ENCODE measurements around the gene APOH.
A peak's percentile ranks its signal among the peaks of the same experiment; 100 is the strongest.
"Not testable (repeated sequence)": the region's sequence is repeated elsewhere in the genome, so short reads cannot be mapped to it uniquely, and the experiment has no call there.

Gene APOH, protein sequence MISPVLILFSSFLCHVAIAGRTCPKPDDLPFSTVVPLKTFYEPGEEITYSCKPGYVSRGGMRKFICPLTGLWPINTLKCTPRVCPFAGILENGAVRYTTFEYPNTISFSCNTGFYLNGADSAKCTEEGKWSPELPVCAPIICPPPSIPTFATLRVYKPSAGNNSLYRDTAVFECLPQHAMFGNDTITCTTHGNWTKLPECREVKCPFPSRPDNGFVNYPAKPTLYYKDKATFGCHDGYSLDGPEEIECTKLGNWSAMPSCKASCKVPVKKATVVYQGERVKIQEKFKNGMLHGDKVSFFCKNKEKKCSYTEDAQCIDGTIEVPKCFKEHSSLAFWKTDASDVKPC

DNA sequence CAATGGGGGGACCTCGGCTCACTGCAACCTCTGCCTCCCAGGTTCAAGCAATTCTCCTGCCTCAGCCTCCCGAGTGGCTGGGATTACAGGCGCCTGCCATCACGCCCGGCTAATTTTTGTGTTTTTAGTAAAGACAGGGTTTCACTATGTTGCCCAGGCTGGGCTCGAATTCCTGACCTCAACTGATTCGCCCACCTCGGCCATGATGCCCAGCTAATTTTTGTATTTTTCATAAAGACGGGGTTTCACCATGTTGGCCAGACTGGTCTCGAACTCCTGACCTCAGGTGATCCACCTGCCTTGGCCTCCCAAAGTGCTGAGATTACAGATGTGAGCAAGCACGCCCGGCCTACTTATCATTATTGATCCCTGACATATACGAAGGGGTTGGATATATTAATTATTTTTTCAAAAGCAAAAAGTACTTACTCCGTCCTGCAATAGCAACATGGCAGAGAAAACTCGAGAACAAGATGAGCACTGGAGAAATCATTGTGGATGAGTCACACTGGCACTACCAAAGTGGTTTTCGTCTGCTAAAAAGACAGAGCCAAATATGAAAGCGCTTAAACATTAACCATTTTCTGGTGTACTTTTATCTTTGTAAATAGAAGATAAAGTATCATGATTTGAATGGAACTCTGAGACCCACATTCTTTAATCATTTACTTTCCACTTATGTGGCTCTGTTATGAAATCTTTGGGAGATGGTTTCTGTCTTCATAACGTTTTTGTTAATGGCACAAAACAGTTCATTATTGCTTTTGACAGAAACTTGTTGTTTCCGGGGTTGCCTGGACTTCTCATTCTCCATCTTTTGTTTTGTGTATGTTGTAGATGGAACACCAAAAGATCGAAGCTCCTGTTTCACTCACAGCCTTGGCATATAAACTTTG lies at the start of gene APOH:
TSS of gene APOH (minus strand) at position 529 of the 896 bp plus-strand sequence. CDS start at position 493, 36 bp downstream.
- DNase-seq = no peak

DNA sequence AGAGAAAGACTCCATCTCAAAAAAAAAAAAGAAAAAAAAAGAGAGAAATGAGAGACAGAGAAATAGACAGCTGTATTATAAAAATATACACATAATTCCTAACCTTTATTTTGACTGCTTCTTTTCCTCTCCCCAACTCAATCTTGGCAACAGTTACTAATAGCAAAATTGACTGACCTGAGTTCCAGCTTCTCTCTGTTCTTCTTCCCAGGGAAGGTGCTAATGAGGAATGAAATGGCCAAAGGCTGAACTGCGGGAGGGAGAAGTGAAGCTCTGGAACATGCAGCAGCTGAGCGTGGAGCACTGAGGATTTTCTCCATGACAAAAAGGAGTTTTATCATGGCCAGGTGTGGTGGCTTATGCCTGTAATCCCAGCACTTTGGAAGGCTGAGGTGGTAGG lies 48.0 kb upstream of the APOH start:
- DNase-seq = no peak

DNA sequence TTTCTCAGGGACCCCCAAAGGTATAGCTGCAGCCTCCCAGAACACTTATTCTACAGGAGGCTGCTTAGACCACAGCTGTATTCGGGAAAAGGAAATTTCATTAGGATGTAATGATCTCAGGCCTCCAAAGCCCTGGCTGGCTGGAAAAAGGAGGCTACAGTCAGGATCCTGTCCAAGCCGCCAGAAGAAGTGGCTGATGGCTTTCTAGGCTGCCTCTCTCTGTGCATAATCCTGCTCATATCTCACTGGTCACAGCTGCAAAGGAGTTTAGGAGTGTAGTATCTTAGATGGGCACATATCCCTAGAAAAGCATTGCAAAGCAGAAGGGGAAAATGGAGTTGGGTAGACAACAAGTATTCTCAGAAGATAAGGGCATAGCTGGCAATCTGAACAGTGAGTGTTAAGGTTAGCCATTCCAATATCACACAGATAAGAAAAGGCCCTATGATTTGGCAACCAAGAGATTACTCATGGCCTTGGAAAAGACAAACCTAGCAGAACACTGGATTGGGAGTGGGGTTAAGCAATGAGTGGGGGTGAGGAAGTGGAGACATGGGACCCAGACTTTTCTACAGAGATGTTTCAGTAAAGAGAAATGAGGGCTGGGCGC lies 47.2 kb upstream of the APOH start:
- no peak for DNase-seq

DNA sequence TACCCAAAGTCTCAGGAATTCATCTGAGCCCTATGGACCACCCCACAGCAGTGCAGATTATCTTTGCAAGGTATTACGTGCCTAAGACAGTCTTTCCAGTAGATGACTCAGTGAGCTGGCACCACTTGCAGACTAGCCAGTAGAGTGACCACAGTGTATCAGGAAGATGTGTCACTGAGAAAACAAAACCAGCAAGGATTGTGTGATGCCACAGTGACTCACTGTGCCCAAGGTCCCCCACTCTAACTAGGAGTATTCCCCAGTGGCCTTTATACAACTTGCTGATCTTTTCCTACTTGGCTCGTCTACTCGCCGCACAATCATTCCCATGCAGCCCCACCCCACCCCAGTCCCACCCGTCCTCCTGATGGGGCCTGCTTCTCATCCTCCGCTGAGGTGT lies 46.4 kb upstream of the APOH start:
- no peak for DNase-seq

DNA sequence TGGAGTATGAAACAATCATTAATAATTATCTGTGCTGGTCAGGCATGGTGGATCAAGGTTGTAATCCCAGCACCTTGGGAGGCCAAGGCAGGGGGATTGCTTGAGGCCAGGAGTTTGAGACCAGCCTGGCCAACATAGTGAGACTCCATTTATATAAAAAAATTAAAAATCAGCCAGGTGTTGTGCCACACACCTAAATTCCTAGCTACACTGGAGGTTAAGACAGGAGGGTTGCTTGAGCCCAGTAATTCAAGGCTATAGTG lies 44.3 kb upstream of the APOH start:
- no peak for DNase-seq

DNA sequence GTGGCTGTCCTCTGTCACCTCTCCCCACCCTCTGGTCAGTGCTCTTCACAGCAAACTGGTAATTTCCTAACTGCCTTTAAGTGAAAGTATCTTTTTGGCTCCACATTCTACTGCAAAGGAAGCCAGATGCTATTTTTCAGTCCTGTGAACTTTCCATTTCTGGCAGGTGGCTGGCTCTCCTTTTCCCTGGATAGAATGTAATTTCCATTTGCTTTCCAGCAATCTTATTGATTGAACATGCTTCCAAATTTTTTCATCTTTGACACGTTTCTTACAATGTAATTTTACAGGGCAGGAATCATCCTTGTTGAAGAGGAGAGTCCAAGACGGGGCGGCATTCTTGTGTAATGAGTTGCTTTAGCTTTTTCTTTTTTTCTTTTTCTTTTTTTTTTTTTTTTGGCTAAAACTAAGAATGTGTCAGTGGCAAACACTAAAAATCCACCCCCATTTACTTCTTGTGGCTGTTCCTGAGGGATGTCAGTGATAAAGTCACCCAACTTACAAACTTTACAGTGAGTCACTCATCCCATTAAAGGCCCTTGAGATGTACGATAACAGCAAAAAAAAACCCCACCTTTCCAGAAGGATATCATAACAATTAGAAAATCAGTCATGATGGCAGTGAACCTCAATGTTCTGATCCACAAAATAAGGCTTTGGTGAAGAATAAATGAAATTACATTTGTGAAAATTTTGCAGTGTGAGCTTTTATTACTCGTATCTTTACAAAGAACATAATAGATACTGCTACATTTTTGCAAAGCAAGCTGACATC lies 43.8 kb upstream of the APOH start:
- no peak for DNase-seq

DNA sequence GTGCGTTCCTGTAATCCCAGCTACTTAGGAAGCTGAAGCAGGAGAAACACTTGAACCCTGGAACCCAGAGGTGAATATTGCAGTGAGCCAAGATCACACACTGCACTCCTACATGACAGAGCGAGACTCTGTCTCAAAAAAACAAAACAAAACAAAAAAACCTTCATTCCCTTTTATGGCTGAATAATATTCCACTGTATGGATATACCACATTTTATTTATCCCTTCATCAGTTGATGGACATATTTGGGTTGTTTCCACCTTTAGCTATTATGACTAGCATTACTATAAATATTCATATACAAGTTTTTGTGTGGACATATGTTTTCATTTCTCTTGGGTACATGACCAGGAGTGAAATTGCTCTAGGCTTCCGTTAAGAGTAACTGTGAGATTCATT lies 42.3 kb upstream of the APOH start:
- DNase-seq = no peak

DNA sequence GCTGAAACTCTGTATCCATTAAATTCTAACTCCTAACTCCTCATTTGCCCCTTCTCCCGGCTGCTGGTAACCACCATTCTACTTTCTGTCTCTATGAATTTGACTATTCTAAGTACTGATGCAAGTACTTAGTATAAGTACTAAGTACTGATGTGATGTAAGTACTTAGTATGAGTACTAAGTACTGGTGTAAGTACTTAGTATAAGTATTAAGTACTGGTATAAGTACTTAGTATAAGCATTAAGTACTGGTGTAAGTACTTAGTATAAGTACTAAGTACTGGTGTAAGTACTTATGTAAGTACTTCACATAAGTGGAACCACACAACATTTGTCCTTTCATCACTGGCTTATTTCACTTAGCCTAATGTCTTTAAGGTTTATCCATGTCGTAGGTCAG lies 40.9 kb upstream of the APOH start:
- DNase-seq = no peak

DNA sequence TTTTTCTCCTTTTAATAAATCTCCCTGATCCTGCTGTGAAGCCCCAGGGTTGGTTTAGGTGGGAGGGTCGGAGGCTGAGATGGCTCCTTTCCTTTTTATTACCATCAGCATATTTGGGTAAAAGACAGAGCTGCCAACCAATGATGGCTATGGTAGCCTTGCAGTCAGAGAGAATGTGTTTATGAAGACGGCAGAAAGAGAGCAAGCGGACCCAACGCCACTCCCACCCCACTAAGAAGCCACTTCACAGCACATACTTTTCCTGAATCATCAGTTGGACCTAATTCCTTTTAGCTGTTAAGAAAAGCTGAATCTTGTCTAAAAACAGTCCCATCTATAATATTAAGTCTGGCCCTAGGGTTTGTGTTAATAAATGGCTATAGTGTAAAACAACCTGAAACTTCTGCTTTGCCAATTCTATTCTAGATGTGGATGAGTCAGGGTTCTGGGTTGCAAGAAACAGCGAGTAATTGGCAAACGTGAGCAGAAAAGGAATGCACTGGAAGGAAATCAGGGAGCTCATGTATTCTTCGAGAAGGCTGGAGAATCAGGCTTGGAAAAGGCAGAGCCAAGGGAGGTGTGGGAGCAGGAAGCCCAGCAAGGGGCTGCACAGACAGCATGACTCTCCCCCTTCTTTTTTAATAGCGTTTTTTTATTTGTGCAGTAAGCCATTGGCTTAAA lies 39.2 kb upstream of the APOH start:
- DNase-seq = no peak

DNA sequence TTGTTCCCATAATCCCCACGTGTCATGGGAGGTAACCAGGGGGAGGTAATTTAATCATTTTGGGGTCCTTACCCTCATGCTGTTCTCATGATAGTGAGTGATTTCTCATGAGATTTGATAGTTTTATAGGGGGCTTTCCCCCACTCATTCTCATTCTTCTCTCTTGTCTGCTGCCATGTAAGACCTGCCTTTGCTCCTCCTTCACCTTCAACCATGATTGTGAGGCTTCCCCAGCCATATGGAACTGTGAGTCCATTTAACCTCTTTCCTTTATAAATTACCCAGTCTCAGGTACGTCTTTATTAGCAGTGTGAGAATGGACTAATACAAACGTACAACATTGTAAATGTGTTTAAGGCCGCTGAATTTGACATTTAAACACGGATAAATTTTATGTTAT lies 35.5 kb upstream of the APOH start:
- DNase-seq = no peak

DNA sequence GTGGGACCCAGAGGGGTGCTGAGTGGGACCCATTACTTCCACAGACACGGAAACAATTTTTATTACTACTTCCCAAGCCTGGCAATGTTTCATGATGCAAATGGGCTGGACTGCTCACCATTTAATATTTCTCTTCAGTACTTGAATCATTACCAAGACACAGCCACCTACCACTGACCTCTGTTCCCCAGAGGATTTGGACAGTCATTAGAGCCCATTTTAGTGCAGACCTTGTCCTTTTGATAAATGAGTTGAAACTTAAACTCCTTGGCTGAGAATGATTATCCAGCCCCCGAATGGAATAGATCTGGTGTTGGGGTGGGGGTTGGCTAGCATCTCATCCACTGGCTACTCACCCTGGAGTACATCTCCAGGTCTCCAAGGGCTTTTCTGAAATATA lies 33.6 kb upstream of the APOH start:
- DNase-seq = no peak

DNA sequence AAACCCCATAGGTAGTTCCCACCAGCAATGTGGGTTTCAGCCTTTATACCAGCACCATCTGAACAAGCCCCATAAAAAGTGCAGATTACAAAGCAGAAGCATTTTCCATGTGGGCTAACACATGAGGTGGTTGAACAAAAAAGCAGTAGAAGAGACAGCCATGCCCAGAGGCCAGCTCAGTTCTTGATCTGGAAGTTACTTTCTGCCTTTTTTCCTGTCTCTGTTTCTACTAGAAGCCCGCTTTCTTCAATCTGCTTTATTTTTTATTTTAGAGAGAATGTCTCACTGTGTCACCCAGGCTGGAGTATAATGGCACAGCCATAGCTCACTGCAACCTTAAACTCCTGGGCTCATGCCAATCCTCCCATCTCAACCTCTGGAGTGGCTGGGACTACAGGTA lies 31.5 kb upstream of the APOH start:
- DNase-seq = no peak

DNA sequence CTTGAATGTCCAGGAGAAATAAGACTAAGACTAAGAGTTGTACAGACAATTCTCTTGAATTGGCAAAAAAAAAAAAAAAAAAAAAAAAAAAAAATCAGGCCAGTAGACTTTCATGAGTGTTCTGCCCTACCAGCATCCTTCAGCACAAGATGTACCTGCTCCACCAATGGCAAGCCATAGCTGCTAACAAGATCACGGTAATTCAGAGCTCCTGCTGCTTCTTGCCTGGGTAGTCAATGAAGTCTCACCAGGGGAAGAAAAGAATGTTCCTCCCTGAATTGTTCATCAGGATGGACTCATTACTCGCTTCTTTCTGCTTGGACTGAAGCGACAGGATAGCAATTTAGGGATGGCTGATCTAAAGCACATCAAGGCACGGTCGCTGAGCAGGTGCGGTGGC lies 31.1 kb upstream of the APOH start:
- DNase-seq = no peak

DNA sequence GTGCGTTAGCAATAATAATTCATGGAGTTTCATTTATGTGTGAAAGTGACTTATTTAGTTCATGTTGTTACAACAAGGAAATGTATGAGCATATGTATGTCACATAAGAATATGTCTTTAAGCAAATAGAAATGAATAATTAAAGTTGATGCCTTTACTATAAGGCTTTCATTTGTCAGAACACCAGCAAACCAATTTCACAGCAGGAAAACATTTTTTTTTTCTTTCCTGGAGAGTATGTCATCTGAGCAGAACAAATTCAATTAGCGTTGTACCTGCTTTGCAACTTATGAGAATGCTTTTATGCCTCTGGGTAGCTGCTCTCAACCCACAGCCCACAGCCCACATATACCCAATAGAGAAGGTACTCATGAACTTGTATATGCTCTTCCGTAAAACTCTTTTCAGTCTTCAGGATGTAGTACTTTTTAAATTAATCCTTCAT lies 26.3 kb upstream of the APOH start:
- no peak for DNase-seq

DNA sequence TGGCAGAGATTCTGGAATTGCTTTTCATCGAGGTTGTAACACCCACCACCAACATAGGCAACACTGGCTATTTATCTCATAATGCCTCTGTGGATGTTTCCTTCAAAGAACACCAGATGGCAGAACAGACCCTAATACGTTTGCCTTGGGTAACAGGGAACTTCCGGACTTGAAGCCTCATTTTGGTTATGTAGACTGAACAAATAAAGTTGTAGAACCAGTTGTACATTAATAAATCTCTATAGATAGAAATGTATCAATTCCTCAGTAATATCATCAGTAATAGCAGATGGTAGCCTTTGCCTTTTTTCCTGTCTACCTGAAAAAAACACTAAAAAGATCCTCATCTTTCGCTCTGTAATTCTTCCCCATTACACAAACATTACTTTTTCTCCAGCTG lies 25.9 kb upstream of the APOH start:
- DNase-seq = peak; percentile 44

DNA sequence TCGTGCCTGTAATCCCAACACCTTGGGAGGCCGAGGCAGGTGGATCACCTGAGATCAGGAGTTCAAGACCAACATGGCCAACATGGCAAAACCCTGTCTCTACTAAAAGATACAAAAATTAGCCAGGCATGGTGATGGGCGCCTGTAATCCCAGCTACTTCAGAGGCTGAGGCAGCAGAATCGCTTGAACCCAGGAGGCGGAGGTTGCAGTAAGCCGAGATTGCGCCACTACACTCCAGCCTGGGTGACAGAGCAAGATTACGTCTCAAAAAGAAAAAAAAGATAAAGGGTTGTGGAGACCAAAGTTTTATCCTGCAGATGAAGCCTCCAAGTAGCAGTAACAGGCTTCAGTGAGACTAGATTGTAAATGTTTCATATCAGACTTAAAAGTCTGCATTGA lies 24.2 kb upstream of the APOH start:
- DNase-seq = not testable (repeated sequence)

DNA sequence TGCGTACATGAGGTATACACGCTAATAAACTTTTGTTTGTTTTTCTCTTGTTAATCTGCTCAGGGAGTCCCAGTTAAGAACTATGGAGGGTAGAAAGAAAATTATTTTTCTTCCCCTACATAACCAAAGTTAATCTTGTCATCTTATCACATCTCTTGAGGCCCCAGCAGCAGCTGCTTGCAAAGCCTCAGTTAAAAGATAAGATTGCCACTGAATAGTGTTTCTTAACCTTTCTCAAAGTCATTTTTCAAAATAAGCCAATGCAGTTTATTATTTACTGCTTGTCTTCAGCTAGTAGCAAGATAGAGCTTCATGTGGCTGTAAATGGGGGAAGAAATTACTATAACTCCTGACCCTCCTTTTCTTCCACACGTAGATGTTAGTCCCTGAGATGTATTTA lies 21.5 kb upstream of the APOH start:
- no peak for DNase-seq

DNA sequence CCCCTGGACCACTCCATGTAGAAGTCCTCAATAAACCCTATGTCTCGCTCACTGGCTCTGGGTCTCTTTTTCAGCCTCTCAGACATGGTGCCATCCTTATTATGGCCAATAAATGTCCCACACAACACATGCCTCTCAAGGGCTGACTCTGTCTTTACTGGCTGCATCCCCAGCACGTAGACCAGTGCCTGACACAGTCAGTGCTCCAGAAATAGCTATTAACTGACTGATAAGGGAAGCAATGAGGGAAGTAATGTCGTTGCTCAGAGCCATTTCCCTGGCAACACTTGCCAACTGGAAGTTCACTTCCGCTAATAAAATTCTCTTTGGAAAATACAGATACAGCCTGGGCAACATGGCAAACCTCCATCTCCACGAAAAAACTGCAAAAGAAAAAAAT lies 19.1 kb upstream of the APOH start:
- DNase-seq = no peak

DNA sequence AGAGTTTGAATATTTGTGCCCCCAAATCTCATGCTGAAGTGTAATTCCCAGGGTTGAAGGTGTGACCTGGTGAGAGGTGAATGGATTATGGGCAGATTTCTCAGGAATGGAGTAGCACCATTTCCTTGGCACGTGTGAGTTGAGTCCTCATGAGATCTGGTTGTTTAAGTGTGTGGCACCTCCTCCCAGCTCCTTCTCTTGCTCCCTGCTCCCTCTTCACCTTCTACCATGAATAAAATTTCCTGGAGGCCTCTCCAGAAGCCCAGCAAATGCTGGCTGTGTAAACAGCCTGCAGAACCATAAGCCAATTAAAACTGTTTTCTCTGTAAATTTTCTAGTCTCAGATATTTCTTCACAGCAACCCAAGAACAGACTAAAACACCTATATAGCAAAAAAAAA lies 12.6 kb upstream of the APOH start:
- no peak for DNase-seq

DNA sequence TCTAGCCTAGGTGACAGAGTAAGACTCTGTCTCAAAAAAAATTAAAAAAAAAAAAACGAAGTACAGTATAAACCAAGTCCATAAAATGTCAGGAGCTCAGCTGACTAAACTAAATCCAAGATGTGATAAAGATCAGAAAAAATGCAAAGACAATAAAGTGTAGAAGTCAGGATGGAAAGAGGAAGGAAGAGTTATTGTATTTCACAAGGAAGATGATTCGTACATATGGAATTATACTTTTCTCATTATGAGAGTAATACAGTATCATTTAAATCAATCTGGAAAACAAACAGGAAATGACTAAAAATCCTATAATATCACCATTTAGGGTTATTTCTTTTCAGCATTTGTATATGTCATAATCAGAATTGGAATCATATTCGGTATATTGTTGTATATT lies 11.4 kb upstream of the APOH start:
- DNase-seq = no peak

DNA sequence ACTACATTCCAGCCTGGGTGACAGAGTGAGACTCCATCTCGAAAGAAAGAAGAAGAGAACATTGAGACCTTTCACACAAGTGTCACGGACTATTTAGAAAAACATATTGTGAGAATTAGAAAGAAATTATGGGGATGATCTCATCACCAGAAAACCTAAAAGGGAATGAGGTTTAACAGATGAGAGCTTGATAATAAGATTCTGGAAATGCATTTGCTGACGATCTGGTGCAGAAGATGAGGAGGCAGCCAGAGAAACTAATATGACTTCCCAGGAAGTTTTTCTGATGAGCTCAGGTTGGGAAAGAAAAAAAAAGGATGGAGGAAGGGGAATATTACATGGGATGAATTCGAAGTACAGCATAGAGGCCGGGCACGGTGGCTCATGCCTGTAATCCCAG lies 10.8 kb upstream of the APOH start:
- DNase-seq = no peak

DNA sequence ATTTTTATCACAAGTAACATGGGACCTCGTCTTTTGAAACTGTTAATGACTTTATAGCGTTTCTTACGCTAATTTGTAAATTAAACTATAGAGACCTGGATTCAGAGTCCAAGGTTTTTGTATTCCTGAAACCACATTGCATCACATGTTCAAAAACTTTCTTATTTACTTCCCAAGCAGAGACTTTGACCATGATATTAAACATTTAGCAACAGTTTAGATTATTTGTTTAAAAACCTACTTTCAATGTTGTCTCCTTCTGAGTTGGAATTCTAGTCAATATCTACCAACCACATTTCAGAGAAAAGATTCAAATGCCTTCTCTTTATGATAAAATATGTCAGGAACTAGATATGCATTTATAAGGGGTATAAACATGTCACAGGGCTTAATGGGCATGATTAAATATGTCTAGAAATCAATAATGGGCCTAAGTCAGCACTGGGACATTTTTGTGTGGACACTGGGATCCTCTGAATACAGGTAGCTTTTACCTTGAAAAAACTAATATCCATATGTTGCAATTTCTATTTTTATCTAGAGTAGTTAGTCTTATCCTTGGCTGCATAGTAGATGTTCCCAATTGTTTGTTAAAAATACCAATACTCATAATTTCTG lies 6.3 kb upstream of the APOH start:
- no peak for DNase-seq

All from NCI-H748 treated with DMSO at 0.1 percent for 48 hours (cell line).